K562 (cell line): ENCODE measurements around the gene ANXA4. TPM values are rescaled to one million over a fixed set of nuclear protein-coding genes. Genes with fewer than 3 reads are reported as not detected.

Experiments
- ATAC-seq: fragments of 200-7000 bp; cut with Tn5 transposase; 3 replicates; pipeline ENCODE4 v1.9.1; 2020; ENCODE audit warnings: moderate library complexity
- BruUV-seq: library from RNA; stranded (reverse); fragments of 400-500 nt; replicated peaks from 2 replicates; lab custom pipeline; 2021; lab: Mats Ljungman, UMichigan
- CTCF ChIA-PET: fragments of 300-600 bp; formaldehyde crosslinking; extraction: SDS; loops from one replicate; lab custom pipeline; 2021; ENCODE audit warnings: low intra/inter-chr PET ratio; lab: Yijun Ruan, JAX
- POLR2A ChIA-PET: fragments of 300-600, 350-650 bp; sonication (Branson Sonifier 250); formaldehyde crosslinking; extraction: SDS; loops from one replicate; lab custom pipeline; 2021; ENCODE audit warnings: antibody characterized with exemption, inconsistent platforms; lab: Yijun Ruan, JAX
- DNase-seq, 4 experiments: peaks; one replicate each; pipeline versions ENCODE4 v3.0.0 to v3.0.0-alpha.2; 2011 to 2018; ENCODE audit warnings: low spot score in 3 of 4, mixed read lengths in 3 of 4; ENCODE audit errors: extremely low read depth in 1 of 4
- FAIRE-seq: peaks from 2 replicates; lab custom pipeline; 2011; peaks lifted over from hg19 to GRCh38; lab: Jason Lieb, UNC
- H2AFZ ChIP-seq: 2 replicates; pipeline ENCODE4 v1.6.0; 2011; ENCODE audit warnings: low read depth, low read length, control low read depth, inconsistent platforms
- H3K27ac ChIP-seq: fragments of 200-600 bp; 3 replicates; pipeline ENCODE4 v1.8.0; 2011; ENCODE audit warnings: low read depth, mild to moderate bottlenecking, control low read depth, inconsistent platforms, low read length, moderate library complexity, mixed read lengths; ENCODE audit errors: extremely low read depth
- H3K27me3 ChIP-seq, 2 experiments: fragments of 300-600 bp in 1 of 2; 2 replicates in 1 of 2; 3 replicates in 1 of 2; pipeline versions ENCODE4 v1.6.0 to v1.8.0; 2011; ENCODE audit warnings: inconsistent platforms in 2 of 2, low read length in 2 of 2, mild to moderate bottlenecking in 1 of 2, mixed read lengths in 1 of 2, moderate library complexity in 1 of 2; ENCODE audit not compliant: control insufficient read depth in 2 of 2, insufficient read depth in 2 of 2
- H3K36me3 ChIP-seq: fragments of 300-600 bp; 3 replicates; pipeline ENCODE4 v1.8.0; 2011; ENCODE audit warnings: mild to moderate bottlenecking, low read length, inconsistent platforms; ENCODE audit not compliant: control insufficient read depth, insufficient read depth
- H3K4me1 ChIP-seq, 2 experiments: fragments of 200-600 bp in 1 of 2; replicated peaks in 1 of 2; 2 replicates in 1 of 2; 3 replicates in 1 of 2; pipeline versions ENCODE4 v1.5.1 to v1.8.0; 2011; ENCODE audit warnings: inconsistent platforms in 2 of 2, low read length in 2 of 2, mild to moderate bottlenecking in 1 of 2, mixed read lengths in 1 of 2, moderate library complexity in 1 of 2; ENCODE audit not compliant: control insufficient read depth in 2 of 2, insufficient read depth in 2 of 2
- H3K4me2 ChIP-seq: 2 replicates; pipeline ENCODE4 v1.6.1; 2011; ENCODE audit warnings: low read length, control low read depth, inconsistent platforms, mixed read lengths; ENCODE audit not compliant: insufficient read depth
- H3K4me3 ChIP-seq: fragments of 200-600 bp; sonication (generic), shearing (Covaris generic); 2 replicates; pipeline ENCODE4 v1.5.1; 2016; ENCODE audit warnings: control low read depth, inconsistent platforms
- H3K79me2 ChIP-seq: fragments of 200-600 bp; 3 replicates; pipeline ENCODE4 v1.8.0; 2011; ENCODE audit warnings: low read length, inconsistent platforms; ENCODE audit not compliant: control insufficient read depth, insufficient read depth
- H3K9ac ChIP-seq, 2 experiments: 2 replicates each; pipeline versions ENCODE4 v1.6.0 to v1.6.1; 2011; ENCODE audit warnings: low read depth in 2 of 2, low read length in 2 of 2, control low read depth in 1 of 2, inconsistent platforms in 1 of 2, mild to moderate bottlenecking in 1 of 2, mixed read lengths in 1 of 2; ENCODE audit not compliant: insufficient read depth in 1 of 2
- H3K9me1 ChIP-seq: one replicate; pipeline ENCODE4 v1.6.0; 2011; ENCODE audit warnings: inconsistent platforms, mild to moderate bottlenecking, low read length, moderate library complexity; ENCODE audit not compliant: control insufficient read depth, insufficient read depth
- H3K9me3 ChIP-seq: replicated peaks from 2 replicates; pipeline ENCODE4 v1.5.1; 2011; ENCODE audit warnings: low read depth, low read length, inconsistent platforms; ENCODE audit not compliant: control insufficient read depth, insufficient read depth
- H4K20me1 ChIP-seq: replicated peaks from 2 replicates; pipeline ENCODE4 v1.6.1; 2011; ENCODE audit warnings: low read length, inconsistent platforms, mixed read lengths; ENCODE audit not compliant: control insufficient read depth, insufficient read depth
- ATF7 ChIP-seq: fragments of 450-650 bp; IDR thresholded peaks from 2 replicates; pipeline ENCODE4 v1.7.1; 2014; ENCODE audit warnings: mild to moderate bottlenecking, moderate library complexity
- E2F3 ChIP-seq: fragments of 250-450 bp; sonication (Bioruptor Pico); IDR thresholded peaks from 2 replicates; pipeline ENCODE4 v1.4.0; 2020; ENCODE audit warnings: mild to moderate bottlenecking
- E4F1 ChIP-seq: fragments of 250-450 bp; sonication (Bioruptor Pico); IDR thresholded peaks from 2 replicates; pipeline ENCODE4 v1.5.0; 2021; ENCODE audit warnings: mild to moderate bottlenecking, borderline replicate concordance
- ELK1 ChIP-seq: sonication (generic); formaldehyde crosslinking; IDR thresholded peaks from 2 replicates; pipeline ENCODE4 v1.8.1; 2022; ENCODE audit warnings: missing genetic modification reagents
- MBD2 ChIP-seq: sonication (generic); IDR thresholded peaks from 2 replicates; pipeline ENCODE4 v1.6.1; 2016; ENCODE audit warnings: low read depth, borderline replicate concordance
- RFX1 ChIP-seq: fragments of 450-650 bp; IDR thresholded peaks from 2 replicates; pipeline ENCODE4 v1.6.1; 2016; ENCODE audit warnings: mild to moderate bottlenecking, moderate library complexity
- RNF2 ChIP-seq: sonication (generic); IDR thresholded peaks from 2 replicates; pipeline ENCODE4 v1.6.1; 2016
- SAP30 ChIP-seq: fragments of 200-600 bp; sonication (generic); IDR thresholded peaks from 2 replicates; pipeline ENCODE4 v1.6.1; 2012; ENCODE audit warnings: borderline replicate concordance, low read depth, mild to moderate bottlenecking, moderate library complexity, low read length, control low read depth, inconsistent platforms; ENCODE audit not compliant: insufficient read depth, poor library complexity, severe bottlenecking
- SP1 ChIP-seq: sonication (generic); formaldehyde crosslinking; IDR thresholded peaks from 2 replicates; pipeline ENCODE4 v1.8.1; 2022; ENCODE audit warnings: mild to moderate bottlenecking, missing genetic modification reagents
- WGBS: fragments of 100-300 bp; shearing (Covaris generic); methylation state at CpG from one replicate; pipeline ENCODE4 v1.1.6; 2016; ENCODE audit warnings: low coverage, mixed read lengths; ENCODE audit not compliant: insufficient coverage; ENCODE audit errors: missing lambda C conversion rate; 5-methylcytosine and 5-hydroxymethylcytosine counted together
- in situ Hi-C: fragments of 300-500 bp; cut with MboI; formaldehyde crosslinking; loops from 4 replicates; pipeline ENCODE4 v1.15.0; 2018; ENCODE audit warnings: inconsistent platforms, mixed read lengths
- intact Hi-C: fragments of 100-400 bp; cut with micrococcal nuclease; formaldehyde crosslinking; loops from 2 replicates; pipeline ENCODE4 v1.14.2; 2022
- polyA plus RNA-seq, 8 experiments: library from polyadenylated mRNA; depleted of rRNA in 4 of 8; stranded (reverse) in 5 of 8; unstranded in 3 of 8; fragments of >200 nt; fragmentation: Nextera tagmentation in 2 of 8; fragmentation: Illumina TruSeq in 1 of 8; extraction: Ambion mirVana in 2 of 8; extraction: Trizol in 1 of 8; gene quantifications; 2 replicates each; pipeline versions ENCODE4 v1.2.1 to v1.2.3, GENCODE V29; 2011 to 2014; ENCODE audit warnings: inconsistent platforms in 1 of 8, missing spikeins in 1 of 8
- total RNA-seq, 7 experiments: library from RNA; depleted of rRNA in 6 of 7; stranded (reverse); fragments of >200 nt in 6 of 7; fragmentation: Illumina TruSeq in 2 of 7; extraction: Trizol in 2 of 7; gene quantifications; 2 replicates each; pipeline versions ENCODE4 v1.2.1 to v1.2.3, GENCODE V29; 2011 to 2021; ENCODE audit warnings: low replicate concordance in 1 of 7
- TF ChIP-seq, protein P1 (sequence below): sonication (generic); formaldehyde crosslinking; IDR thresholded peaks from 2 replicates; pipeline ENCODE4 v1.8.1; 2023; ENCODE audit warnings: mild to moderate bottlenecking, missing genetic modification reagents

The ANXA4 gene
- total and polyA plus RNA-seq, 9 of the 15 experiments (the other 6 are each of a cell fraction or from before 2014, with no cell fraction given) = 3.4 to 13.6 (median 11.6) TPM

DNA sequence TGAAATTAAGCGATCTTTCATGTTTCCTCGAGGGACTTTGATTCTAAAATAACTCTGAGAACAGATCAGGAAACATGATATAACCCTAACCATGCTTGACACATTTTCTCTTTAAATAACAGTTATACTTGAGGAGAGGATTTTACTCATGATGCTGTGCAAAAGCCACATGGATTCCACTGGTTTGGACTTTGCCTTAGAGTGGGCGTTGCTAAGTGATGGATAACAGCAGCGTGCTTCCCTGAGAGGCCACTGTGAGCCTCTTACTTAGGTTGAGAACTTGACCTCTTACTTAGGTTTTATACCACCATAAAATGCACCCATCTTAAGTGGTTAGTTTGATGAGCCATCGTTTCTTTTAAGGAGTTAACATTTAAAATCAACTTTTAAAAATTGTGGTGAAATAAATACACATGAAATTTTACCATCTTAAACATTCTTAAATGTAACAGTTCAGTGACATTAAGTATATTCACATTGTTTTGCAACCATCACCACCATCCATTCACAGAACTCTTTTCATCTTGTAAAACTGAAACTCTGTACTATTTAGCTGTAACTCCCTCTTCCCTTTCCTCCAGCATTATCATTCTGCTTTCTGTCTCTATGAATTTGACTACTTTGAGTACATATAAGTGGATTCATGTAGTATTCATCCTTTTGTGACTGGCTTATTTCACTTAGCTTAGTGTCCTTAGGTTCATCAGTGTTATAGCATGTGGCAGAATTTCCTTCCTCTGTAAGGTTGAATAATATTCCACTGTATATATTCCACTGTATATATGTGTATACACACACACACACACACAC is 22.6 kb downstream of the ANXA4 start:
- ATAC-seq (peak; percentile 62), FAIRE-seq (no peak), DNase-seq (no peak)
- Histone ChIP-seq H3K36me3 (no peaks in the 10 kb centered on the region), H3K9me1 (no peaks in the 10 kb centered on the region), H3K9me3 (no peaks in the 10 kb centered on the region), H2AFZ (no peak overlapping the region), H3K27me3 (no peaks in the 10 kb centered on the region), H3K4me1 (peaks cover 1 to 11% of the 10 kb centered on the region in 2 experiments; a peak in 3 of 5 replicates), H3K9ac (no peak overlapping the region), H3K4me3 (no peak overlapping the region), H3K27ac (no peak overlapping the region), H3K4me2 (no peak overlapping the region), H3K79me2 (no peaks in the 10 kb centered on the region), H4K20me1 (no peaks in the 10 kb centered on the region)
- 30% methylated on average over 5 of the region's 5 CpGs for WGBS
- ChIA-PET CTCF (no interaction called here), POLR2A (no interaction called here)
- intact Hi-C loops (no loop called here), in situ Hi-C loops (no loop called here)
- no TSS peak for BruUV-seq
- TF ChIP-seq MBD2 = no peak
- peak; percentile 23; the same call in 1 of the 2 replicates for TF ChIP-seq RFX1

DNA sequence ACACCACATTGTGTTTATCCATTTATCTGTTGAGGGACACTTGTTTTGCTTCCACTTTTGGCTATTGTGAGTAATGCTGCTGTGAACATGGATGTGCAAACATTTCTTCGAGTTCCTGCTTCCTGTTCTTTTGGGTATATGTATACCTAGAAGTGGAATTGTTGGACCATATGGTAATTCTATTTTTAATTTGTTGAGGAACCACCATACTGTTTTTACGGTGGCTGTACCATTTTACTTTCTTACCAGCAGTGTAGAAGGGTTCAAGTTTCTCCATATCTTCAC is 23.1 kb downstream of the ANXA4 start:
- Histone ChIP-seq H3K27ac (no peak overlapping the region), H3K27me3 (no peaks in the 10 kb centered on the region), H3K9me1 (no peaks in the 10 kb centered on the region), H3K4me2 (no peak overlapping the region), H3K4me1 (peaks cover 7 to 14% of the 10 kb centered on the region in 2 experiments; a peak in 4 of 5 replicates), H3K9ac (no peak overlapping the region), H3K4me3 (no peak overlapping the region), H3K9me3 (no peaks in the 10 kb centered on the region), H2AFZ (no peak overlapping the region), H3K36me3 (no peaks in the 10 kb centered on the region), H4K20me1 (no peaks in the 10 kb centered on the region), H3K79me2 (no peaks in the 10 kb centered on the region)
- ChIA-PET POLR2A (interaction anchor here (0.7 kb wide), 1 partner anchor 1753 kb away, joined by 3 read pairs; no protein-coding TSS in a partner anchor), CTCF (no interaction called here)
- WGBS = 51% methylated on average over 2 of the region's 2 CpGs
- FAIRE-seq = no peak
- in situ Hi-C loops (no loop called here), intact Hi-C loops (no loop called here)
- no peak for DNase-seq
- no TSS peak for BruUV-seq
- no peak for ATAC-seq
- no peak for TF ChIP-seq E4F1 (CRISPR knock-in tag)
- no peak for TF ChIP-seq ELK1
- TF ChIP-seq SP1 = no peak
- TF ChIP-seq, protein P1, sequence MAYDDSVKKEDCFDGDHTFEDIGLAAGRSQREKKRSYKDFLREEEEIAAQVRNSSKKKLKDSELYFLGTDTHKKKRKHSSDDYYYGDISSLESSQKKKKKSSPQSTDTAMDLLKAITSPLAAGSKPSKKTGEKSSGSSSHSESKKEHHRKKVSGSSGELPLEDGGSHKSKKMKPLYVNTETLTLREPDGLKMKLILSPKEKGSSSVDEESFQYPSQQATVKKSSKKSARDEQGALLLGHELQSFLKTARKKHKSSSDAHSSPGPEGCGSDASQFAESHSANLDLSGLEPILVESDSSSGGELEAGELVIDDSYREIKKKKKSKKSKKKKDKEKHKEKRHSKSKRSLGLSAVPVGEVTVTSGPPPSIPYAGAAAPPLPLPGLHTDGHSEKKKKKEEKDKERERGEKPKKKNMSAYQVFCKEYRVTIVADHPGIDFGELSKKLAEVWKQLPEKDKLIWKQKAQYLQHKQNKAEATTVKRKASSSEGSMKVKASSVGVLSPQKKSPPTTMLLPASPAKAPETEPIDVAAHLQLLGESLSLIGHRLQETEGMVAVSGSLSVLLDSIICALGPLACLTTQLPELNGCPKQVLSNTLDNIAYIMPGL (CRISPR knock-in tag) = no peak
- no peak for TF ChIP-seq SAP30
- no peak for TF ChIP-seq E2F3 (CRISPR knock-in tag)
- TF ChIP-seq ATF7 = no peak
- no peak for TF ChIP-seq RNF2
